COLO829 (cell line): ENCODE results near the gene FAM234A.

Experiments used
- DNase-seq: peaks from one replicate; pipeline ENCODE4 v3.0.0; 2012; ENCODE audit warnings: low spot score

The FAM234A gene

GRCh38 chr16:301235-301634, 66.6 kb downstream of the FAM234A start:
- DNase-seq: no peak

GRCh38 chr16:301950-302349, 67.3 kb downstream of the FAM234A start:
- DNase-seq: no peak

GRCh38 chr16:303760-304505, 69.3 kb downstream of the FAM234A start:
- DNase-seq: no peak

- no peak for DNase-seq
Measured at GRCh38 chr16:305916-306626, 71.5 kb downstream of the FAM234A start.

DNA sequence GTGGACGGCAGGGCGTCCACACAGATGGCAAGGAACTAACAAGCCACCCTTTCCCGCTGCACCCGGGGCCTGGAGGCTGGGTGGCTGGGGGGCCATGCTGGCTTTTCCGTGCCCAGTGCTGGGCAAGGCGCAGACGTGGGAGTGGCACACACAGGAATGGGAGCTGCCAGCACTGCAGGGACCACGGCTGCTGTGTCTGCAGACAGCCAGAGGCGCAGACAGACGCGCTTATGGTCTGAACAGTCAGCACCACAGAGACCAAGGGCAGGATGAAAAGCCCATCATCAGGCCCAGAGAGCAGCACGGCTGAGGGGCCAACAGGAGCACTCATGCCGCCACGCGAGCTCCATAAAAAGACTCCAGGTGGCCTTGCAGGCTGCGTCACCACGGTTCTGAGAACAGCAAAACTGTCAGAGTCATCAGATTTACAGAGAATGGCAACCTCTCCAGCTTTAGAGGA, 72.3 kb downstream of the FAM234A start:
- DNase-seq: no peak

- DNase-seq: no peak
Measured at GRCh38 chr16:307691-308312, 73.2 kb downstream of the FAM234A start.

DNA sequence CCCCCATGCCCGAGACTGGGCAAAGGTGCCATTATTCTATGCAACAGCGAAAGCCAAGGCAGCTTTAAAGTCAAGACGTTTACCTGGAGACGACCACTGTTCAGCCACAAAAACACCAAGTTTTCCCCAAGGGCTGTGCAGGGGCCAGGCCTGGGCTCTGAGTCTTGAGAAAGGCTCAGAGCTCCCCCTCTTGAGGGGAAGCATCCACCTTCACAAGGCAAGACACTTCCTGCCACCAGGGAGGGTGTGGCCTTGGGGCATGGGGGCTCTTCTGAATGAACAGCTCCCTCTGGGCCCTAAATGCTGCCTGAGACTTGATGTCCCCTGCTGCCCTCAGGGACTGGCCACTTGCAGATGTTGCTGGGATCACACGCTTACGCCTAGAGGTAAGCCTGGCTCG, 74.9 kb downstream of the FAM234A start:
- no peak for DNase-seq

DNA sequence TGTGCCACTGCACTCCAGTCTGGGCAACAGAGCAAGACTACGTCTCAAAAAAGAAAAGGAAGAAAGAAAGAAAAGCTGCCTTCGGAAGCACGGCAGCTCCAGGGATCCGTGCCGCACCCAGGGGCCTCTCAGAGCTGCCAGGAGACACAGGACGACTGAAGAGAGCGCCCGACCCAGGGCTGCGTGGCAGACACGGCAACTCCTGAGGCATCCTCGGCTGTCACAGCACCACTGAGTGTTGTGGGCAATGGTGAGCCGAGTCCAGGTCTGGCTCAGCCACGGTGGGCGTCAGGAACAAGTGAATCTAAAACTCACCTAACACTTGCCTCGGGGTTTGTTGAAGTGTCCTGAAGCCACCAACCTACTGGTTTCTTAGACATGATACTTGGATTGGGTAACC, 77.1 kb downstream of the FAM234A start:
- no peak for DNase-seq

- no peak for DNase-seq
Measured at GRCh38 chr16:314351-314750, 79.7 kb downstream of the FAM234A start.

- DNase-seq: no peak
Measured at GRCh38 chr16:314795-315299, 80.2 kb downstream of the FAM234A start.
